ENCODE data around the gene C3.
A peak's percentile ranks its signal among the peaks of the same experiment; 100 is the strongest.

Gene C3

GRCh38 chr19:6744381-6745301 is 24.2 kb upstream of the C3 start:
- DNase-seq (ENCODE audit: low spot score) = no peak

DNA sequence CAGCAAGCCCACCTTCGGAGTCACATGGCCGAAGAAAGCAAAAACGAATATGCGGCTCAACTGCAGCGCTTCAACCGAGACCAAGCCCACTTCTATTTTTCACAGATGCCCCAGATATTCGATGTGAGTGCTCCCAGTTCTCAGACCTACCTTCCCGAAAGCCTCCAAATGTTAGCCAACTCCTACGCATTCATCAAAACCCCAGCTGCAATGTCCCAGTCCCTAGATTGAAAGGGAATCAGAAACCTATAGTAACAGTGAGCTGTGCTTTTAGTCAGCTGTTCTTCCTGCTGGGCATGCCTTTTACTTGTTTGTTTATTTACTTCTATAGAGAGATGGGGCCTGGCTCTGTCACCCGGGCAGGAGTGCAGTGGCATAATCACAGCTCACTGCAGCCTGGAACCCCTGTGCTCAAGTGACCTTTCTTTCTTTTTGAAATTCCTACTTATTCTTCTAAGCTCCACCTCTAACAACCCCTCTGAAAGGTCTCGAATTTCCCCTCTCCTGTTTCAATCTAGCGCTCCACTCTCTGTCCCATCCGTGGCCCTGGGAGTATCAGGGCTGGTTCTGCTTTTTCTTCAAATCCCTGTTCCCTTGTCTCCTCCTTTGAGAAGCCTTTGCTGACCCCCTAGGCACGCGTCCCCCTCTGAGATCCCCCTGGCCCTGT is 23.4 kb upstream of the C3 start:
- no peak for DNase-seq (ENCODE audit: low spot score)

- DNase-seq (ENCODE audit: low spot score) = no peak
Measured at GRCh38 chr19:6743066-6743465, 22.6 kb upstream of the C3 start.

- no peak for DNase-seq (ENCODE audit: low spot score)
Measured at GRCh38 chr19:6740589-6741343, 20.3 kb upstream of the C3 start.

- DNase-seq (ENCODE audit: low spot score) = no peak
Measured at GRCh38 chr19:6739883-6740588, 19.6 kb upstream of the C3 start.

GRCh38 chr19:6739390-6739882 is 19.0 kb upstream of the C3 start, which contains the start of gene TRIP10:
Gene TRIP10 (plus strand): TSS chr19:6739680. CDS start chr19:6739762, 82 bp downstream.
- DNase-seq (ENCODE audit: low spot score) = peak; percentile 78

GRCh38 chr19:6738787-6739389 is 18.4 kb upstream of the C3 start:
- no peak for DNase-seq (ENCODE audit: low spot score)

DNA sequence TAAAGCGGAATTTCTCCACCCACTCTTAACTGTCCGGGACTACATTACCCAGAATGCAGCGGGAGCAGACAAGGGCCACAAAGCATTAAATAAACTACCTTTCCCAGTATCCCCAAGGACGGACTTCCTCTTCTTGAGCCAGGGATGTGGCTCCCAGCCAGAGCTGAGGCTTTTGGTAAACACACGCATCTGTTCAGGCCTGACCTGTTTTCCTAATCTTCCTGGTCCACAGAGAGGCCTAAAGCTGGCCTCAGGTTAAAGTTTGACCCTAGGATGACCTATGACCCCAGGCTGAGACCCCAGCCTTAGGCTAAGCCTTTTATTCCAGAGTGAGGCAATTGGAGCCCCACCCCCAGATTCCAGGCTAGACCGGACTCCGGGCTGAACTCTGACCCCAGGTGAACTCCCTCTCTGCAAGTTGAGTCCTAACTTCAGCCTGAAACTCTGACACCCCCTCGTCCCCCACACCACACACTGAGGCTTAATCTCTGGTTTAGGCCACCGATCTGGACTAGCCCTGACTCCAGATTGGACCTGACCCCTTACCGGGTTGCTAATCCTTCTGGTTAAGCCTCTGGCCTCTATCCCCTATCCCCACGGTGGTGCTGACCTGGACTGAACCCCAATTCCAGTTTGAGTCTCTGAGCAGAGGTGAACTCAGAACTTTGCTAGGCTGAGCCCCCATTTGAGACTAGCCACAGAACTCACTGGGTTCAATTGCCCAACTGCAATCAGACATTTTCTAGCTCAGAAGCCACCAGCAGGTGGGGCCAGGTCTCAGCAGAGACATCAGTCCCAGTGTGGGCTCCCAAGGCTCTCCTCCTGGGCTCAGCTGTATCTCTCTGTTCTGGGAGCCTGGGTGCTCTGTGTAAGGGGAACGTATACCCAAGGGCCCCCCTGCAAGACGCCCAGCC is 17.7 kb upstream of the C3 start:
- peak; percentile 80 for DNase-seq (ENCODE audit: low spot score)

- DNase-seq (ENCODE audit: low spot score) = peak; percentile 100
Measured at GRCh38 chr19:6737284-6737872, 16.9 kb upstream of the C3 start, which contains the start of gene GPR108. Gene GPR108 (minus strand): TSS chr19:6737580. CDS start chr19:6737576, 4 bp downstream.

GRCh38 chr19:6736917-6737283 is 16.4 kb upstream of the C3 start:
- DNase-seq (ENCODE audit: low spot score) = no peak

DNA sequence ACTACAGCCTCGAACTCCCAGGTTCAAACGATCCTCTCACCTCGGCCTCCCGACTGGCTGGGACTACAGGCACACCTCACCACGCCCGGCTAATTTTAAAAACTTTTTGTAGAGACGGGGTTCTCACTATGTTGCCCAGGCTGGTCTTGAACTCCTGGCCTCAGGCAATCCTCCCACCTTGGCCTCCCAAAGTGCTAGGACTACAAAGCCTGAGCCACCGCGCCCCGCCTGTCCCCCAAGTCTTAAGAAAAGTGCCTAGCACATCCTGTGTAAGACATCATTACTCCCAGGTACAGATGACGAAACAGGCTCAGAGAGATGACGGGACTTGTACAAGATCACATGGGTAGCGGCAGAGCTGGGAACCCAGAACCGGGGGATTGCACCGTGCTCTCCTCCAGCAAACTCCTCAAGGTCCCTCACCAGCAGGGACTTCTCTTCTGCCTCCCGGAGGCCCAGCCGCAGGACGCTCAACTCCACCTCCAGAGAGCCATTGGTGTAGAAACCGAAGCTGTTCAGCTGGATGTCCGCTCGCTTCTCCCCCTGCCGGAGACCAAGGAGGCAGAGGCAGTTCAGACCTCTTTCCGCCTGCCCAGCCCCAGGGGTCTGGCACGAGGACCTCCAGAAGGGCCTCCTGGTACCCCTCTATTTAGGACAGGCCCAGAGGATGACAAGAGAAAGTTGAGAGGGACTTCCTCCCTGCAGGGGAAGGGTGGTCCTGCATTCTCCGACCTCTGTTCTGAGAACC is 15.9 kb upstream of the C3 start:
- DNase-seq (ENCODE audit: low spot score) = peak; percentile 63

- no peak for DNase-seq (ENCODE audit: low spot score)
Measured at GRCh38 chr19:6735181-6735911, 14.9 kb upstream of the C3 start.

GRCh38 chr19:6734096-6734696 is 13.7 kb upstream of the C3 start:
- DNase-seq (ENCODE audit: low spot score) = no peak

GRCh38 chr19:6733338-6734095 is 13.1 kb upstream of the C3 start:
- DNase-seq (ENCODE audit: low spot score) = no peak

GRCh38 chr19:6732803-6733337 is 12.4 kb upstream of the C3 start:
- no peak for DNase-seq (ENCODE audit: low spot score)

DNA sequence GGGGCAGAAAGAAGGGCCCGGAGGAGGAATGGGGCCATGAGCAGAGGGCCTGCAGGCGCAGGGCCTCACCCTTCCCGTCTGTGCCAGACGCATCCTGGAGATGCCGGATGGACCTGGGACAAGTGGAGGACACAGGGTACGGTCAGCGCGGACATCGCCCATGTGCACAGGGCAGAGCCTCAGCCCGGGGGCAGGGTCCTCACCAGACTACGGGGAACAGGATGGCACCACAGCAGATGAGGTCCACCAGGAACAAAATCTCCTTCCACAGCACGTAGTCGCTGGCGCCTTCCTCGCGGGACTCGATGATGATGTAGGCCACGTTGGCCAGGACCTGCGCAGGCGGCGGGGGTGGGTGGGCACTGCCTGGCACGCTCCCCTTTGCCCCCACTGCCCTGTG is 11.4 kb upstream of the C3 start:
- DNase-seq (ENCODE audit: low spot score) = no peak

All from CD4-positive, alpha-beta T cell treated with Interleukin-6 at 100 ng/mL for 8 hours (primary cell).